ENCODE results near the gene ALPK3.

- TF ChIP-seq CTCF (IDR thresholded peaks at IDR 0.05) (no peak), EP300 (IDR thresholded peaks at IDR 0.05) (peak in 1 of 4 donors; percentile 49)
Measured at GRCh38 chr15:84859144-84859543, 42.0 kb downstream of the ALPK3 start.
